Measurements from ENCODE around the gene CBY1. TPM values are rescaled to one million over a fixed set of nuclear protein-coding genes. Genes with fewer than 3 reads are reported as not detected.
"Not testable (repeated sequence)": the region's sequence is repeated elsewhere in the genome, so short reads cannot be mapped to it uniquely, and the experiment has no call there.

Gene CBY1
- 45.1 and 84.5 TPM in 2 replicates for total RNA-seq (2014; rRNA removed; shearing (Covaris generic); ENCODE audit: low replicate concordance)

DNA sequence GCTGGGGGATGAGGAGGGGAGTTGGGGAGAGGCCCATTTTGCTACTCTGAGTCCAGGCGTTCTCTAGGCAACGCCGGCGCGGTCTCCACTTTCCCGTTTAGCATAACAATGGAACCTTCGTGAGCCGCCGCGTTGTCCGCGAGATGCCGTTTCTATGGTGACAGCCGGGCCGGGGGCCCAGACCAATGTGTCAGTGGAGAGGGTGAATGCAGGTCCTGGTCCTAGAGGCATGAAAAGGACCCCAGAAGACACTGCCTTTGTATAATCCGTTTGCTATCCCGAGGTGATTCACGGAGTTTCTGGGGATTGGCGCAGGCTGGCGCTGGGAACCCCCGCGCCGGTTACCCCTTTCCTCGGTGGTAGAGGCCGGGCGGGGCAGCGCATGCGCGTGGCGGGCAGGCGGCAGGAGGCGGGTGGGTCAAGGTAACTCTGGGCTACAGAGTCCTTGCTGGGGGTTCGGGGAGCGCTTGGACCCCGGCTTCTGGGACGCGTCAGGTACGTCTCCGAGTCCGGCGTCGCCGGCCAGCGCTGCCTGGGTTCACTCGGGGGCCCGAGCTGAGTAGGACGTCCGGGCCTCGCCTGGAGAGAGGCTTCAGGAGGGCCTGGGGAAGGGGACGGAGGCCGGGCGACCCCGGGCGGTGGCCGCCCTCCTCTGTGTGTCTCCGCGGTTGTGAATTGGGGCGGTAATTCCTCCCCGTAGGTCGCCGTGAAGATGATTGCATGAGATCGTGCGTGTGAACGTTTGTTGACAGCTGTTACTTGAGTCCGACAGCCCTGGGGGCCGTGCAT, at the start of gene CBY1, which contains the start of gene FAM227A:
Gene CBY1 (plus strand): TSS at position 383 of the 789 bp plus-strand sequence. CDS start 11,417 bp downstream, outside the sequence.
Gene FAM227A (minus strand): TSS at position 137 of the 789 bp plus-strand sequence. CDS start 6,224 bp downstream, outside the sequence.
- DNase-seq (ENCODE audit: low read depth) = peak; percentile 90
- in situ Hi-C loops (cut with HindIII; ENCODE audit: low pct_unique_long_range_greater_than_20kb, low sequenced_read_pairs) = no loop called here

- in situ Hi-C loops (cut with HindIII; ENCODE audit: low pct_unique_long_range_greater_than_20kb, low sequenced_read_pairs) = no loop called here
- DNase-seq (ENCODE audit: low read depth) = no peak
Measured at GRCh38 chr22:38607680-38608079, 48.8 kb upstream of the CBY1 start.

GRCh38 chr22:38608992-38609750, 47.3 kb upstream of the CBY1 start:
- DNase-seq (ENCODE audit: low read depth) = no peak
- in situ Hi-C loops (cut with HindIII; ENCODE audit: low pct_unique_long_range_greater_than_20kb, low sequenced_read_pairs) = no loop called here

- in situ Hi-C loops (cut with HindIII; ENCODE audit: low pct_unique_long_range_greater_than_20kb, low sequenced_read_pairs) = no loop called here
Measured at GRCh38 chr22:38610234-38610633, 46.2 kb upstream of the CBY1 start.

DNA sequence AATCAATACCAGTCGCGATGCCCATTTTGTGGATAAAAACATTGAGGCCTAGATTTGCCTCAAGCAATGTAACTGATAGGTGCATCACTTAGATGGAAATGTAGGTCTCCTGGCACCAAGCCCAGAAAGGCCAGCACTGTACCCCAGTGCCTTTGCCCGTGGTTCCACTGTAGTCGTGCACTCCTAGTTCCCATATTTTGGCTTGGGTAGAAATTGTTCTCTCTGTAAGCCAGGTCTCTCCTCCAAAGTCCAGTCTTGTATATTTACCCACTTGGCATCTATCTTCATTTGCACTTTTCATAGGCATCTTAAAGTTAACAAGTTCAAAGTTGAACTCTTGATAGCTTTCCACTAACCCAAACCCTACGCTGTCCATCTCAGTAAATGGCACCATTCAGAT, 44.9 kb upstream of the CBY1 start:
- DNase-seq (ENCODE audit: low read depth) = no peak
- in situ Hi-C loops (cut with HindIII; ENCODE audit: low pct_unique_long_range_greater_than_20kb, low sequenced_read_pairs) = no loop called here

More at GRCh38 chr22:38610234-38610633, 46.2 kb upstream of the CBY1 start:
- no peak for DNase-seq (ENCODE audit: low read depth)

- in situ Hi-C loops (cut with HindIII; ENCODE audit: low pct_unique_long_range_greater_than_20kb, low sequenced_read_pairs) = no loop called here
Measured at GRCh38 chr22:38612217-38613006, 44.0 kb upstream of the CBY1 start.

GRCh38 chr22:38613588-38613987, 42.9 kb upstream of the CBY1 start:
- in situ Hi-C loops (cut with HindIII; ENCODE audit: low pct_unique_long_range_greater_than_20kb, low sequenced_read_pairs) = no loop called here
- no peak for DNase-seq (ENCODE audit: low read depth)

More at GRCh38 chr22:38612217-38613006, 44.0 kb upstream of the CBY1 start:
- DNase-seq (ENCODE audit: low read depth) = no peak

DNA sequence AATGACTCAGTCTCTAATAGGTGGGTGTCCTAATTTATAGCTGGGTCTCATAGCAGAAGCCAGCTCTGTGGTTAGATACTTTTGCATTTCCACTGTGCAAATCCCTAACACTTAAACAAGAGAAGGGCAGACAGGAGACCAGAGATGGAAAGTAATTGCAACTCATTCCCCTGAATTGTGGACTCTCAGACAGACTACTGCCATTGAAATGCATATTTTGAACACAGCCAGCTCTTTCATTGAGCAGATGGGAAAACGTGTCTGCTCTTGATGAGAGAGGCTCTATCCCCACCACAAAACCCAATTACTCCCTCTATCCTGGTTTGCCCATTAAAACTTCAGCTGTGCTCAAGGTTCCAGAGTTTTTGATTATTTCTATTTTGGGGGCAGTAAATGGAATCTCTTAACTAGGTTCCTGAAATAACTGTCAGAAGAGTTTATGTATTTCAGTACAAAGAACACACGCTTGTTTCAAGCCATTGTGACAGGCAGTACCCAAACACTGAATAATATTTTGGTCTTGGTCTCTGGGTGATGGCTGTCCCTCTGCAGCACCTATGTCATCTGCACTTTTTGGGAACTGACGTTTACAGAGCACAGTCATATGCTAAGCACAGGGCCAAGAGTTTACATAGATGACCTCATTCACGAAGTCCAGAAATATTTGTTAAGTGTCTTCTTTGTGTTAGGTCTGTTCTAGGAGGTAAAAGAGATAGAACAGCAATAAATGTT, 41.9 kb upstream of the CBY1 start:
- in situ Hi-C loops (cut with HindIII; ENCODE audit: low pct_unique_long_range_greater_than_20kb, low sequenced_read_pairs) = no loop called here

GRCh38 chr22:38615064-38615405, 41.4 kb upstream of the CBY1 start:
- DNase-seq (ENCODE audit: low read depth); in situ Hi-C loops (cut with HindIII; ENCODE audit: low pct_unique_long_range_greater_than_20kb, low sequenced_read_pairs): not testable (repeated sequence)

More for the DNA sequence above, 41.9 kb upstream of the CBY1 start:
- no peak for DNase-seq (ENCODE audit: low read depth)

- DNase-seq (ENCODE audit: low read depth) = no peak
- in situ Hi-C loops (cut with HindIII; ENCODE audit: low pct_unique_long_range_greater_than_20kb, low sequenced_read_pairs) = no loop called here
Measured at GRCh38 chr22:38618258-38618657, 38.2 kb upstream of the CBY1 start.

DNA sequence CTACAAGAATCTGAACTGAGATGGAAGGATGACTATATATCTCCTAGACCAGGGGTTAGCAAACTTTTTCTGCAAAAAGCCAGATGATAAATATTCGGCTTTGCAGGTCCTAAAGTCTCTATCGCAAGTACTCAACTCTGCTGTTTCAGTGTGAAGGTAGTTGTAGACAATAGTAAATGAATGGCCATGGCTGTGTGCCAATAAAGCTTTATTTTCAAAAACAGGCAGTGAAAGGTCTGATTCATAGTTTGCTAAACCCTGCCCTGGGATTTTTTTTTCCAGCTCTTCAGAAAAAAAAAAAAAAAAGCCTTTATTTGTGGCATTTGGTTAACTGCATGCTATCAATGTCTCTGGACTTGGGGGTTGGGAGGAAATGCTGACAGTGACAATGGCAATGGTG, 37.8 kb upstream of the CBY1 start:
- in situ Hi-C loops (cut with HindIII; ENCODE audit: low pct_unique_long_range_greater_than_20kb, low sequenced_read_pairs) = no loop called here
- no peak for DNase-seq (ENCODE audit: low read depth)

GRCh38 chr22:38623351-38623750, 33.1 kb upstream of the CBY1 start:
- in situ Hi-C loops (cut with HindIII; ENCODE audit: low pct_unique_long_range_greater_than_20kb, low sequenced_read_pairs) = no loop called here
- DNase-seq (ENCODE audit: low read depth) = no peak

GRCh38 chr22:38628444-38628843, 28.0 kb upstream of the CBY1 start:
- in situ Hi-C loops (cut with HindIII; ENCODE audit: low pct_unique_long_range_greater_than_20kb, low sequenced_read_pairs) = no loop called here
- DNase-seq (ENCODE audit: low read depth) = no peak

GRCh38 chr22:38629108-38629507, 27.3 kb upstream of the CBY1 start:
- in situ Hi-C loops (cut with HindIII; ENCODE audit: low pct_unique_long_range_greater_than_20kb, low sequenced_read_pairs) = no loop called here
- no peak for DNase-seq (ENCODE audit: low read depth)

GRCh38 chr22:38631724-38632123, 24.7 kb upstream of the CBY1 start:
- DNase-seq (ENCODE audit: low read depth) = no peak
- in situ Hi-C loops (cut with HindIII; ENCODE audit: low pct_unique_long_range_greater_than_20kb, low sequenced_read_pairs) = no loop called here

DNA sequence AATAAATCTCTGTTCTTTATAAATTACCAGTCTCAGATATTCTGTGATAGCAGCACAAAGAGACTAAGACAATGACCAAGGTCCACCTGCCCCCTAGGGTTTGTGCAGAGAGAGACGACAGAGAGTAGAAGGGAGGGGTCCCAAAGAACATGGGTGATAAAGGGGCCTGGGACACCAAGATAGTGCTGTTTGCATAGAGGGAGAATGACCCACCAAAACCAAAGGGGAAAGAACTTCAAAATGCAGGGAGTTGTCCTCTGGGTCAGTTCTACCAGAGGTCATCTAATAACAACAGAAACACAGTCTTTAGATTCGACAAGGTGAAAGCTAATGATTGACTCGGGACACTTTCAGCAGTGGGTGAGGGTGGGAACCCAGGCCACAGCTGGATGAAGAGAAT, 23.9 kb upstream of the CBY1 start:
- DNase-seq (ENCODE audit: low read depth) = no peak
- in situ Hi-C loops (cut with HindIII; ENCODE audit: low pct_unique_long_range_greater_than_20kb, low sequenced_read_pairs) = no loop called here

- DNase-seq (ENCODE audit: low read depth) = no peak
- in situ Hi-C loops (cut with HindIII; ENCODE audit: low pct_unique_long_range_greater_than_20kb, low sequenced_read_pairs) = no loop called here
Measured at GRCh38 chr22:38638216-38638615, 18.2 kb upstream of the CBY1 start.

DNA sequence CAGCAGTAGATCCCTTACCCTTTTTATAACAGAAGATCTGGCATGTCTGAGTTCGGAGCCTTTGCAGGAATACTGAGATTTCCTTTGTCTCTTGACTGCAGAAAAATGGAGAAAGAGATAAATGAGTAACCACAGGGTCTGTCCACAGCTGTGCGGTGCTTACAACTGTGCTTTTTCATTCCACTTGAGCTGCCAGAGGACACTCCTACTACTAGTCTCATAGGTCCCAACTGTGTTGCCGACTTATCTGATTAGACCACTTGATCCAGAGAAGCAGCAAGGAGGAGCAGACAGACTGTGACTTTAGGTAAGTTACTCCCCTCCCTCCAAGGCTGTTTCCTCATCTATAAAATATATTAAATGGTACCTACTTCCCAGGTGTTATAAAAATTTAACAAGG, 17.7 kb upstream of the CBY1 start:
- in situ Hi-C loops (cut with HindIII; ENCODE audit: low pct_unique_long_range_greater_than_20kb, low sequenced_read_pairs) = no loop called here
- DNase-seq (ENCODE audit: low read depth) = no peak
